Activated CD8-positive, alpha-beta memory T cell treated with anti-CD3 and anti-CD28 coated beads, Interleukin-2, amount 50 U/mL, for 24 hours (primary cell): ENCODE results near the gene C1RL.
"Not testable (repeated sequence)": the region's sequence is repeated elsewhere in the genome, so short reads cannot be mapped to it uniquely, and the experiment has no call there.

Source experiments
- DNase-seq: peaks from one replicate; pipeline ENCODE4 v3.0.0-alpha.2; 2020; ENCODE audit errors: extremely low read depth

C1RL gene

DNA sequence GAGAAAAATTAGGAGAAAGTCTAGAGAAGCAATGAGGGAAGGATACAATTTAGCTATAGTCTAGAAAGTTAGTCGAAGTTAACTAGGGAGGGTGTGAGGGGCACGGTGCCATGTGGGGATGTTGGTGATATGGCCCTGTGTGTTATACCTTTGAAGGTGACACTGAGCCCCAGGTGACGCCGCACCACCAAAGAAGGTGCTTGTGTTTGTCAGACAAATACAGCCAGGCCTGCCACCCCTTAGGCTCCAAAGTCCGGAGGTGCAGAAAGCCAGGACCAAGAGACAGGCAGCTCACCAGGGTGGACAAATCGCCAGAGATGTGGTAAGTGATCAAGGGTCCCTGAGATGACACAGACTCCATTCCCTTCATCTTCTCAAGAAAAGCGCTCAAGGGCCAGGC lies 47.4 kb downstream of the C1RL start:
- no peak for DNase-seq

DNA sequence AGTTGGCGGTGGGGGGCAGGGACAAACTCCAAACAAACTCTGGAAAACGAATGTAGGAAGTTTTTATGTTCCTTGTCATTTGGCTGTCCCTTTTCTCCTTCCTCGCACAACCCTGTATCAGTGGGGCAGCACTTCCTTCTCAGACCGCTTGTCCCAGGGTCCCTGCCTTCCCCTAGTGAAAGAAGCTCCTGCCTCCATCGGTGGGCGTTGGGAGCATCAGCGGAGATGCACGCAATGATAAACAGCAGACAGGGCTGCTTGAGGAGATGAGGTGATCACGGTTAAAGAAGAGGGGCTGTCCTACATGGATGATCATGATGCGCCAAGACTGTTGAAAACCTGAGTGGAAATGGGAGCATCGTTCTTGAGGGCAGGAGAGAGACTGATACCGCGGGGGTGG lies 47.9 kb downstream of the C1RL start:
- DNase-seq, result no peak

DNA sequence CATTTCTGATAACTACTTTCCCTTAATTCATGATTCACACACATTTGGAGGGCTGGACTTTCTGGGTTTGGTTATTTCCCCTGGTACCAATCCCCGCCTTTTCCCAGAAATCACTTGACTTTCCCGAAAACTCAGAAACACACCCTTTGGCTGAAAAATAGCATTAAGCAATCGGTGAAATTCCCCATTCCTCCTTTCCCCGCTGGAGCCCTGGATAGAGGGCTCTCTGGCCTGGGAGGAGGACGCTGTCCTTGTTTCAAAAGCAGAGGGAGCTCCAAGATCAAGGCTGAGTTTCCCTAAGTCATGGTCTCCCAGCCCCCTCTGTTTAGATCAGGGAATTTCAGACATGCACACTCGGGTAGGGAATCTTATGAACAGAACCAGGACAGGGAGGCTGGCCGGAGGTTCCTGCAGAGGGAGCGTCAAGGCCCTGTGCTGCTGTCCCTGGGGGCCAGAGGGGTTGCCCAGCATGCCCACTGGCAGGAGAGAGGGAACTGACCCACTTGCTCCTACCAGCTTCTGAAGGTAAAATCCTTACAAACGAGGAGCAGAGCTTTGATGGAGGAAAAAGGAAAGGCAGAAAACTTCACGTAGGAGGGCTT lies 48.6 kb downstream of the C1RL start, which contains the start of gene C1S:
TSS of gene C1S (plus strand) at position 366 of the 602 bp plus-strand sequence. CDS start 1,195 bp downstream, outside the sequence.
- no peak for DNase-seq

DNA sequence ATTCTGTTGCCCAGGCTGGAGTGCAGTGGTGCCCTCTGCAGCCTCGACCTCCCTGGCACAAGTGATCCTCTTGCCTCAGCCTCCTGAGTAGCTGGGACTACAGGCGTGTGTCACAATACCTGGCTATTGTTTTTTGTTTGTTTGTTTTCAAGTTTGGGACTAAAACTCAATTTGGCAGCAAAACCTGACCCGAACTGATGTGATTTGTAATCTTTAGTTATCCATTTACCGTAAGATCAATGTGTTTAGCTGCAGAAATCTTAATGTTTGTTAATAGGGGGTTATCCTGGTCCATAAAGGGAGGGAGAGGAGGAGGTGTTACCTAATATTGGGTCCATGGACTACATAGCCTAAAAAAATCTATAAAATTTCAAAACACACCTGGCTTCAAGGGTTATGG lies 49.2 kb downstream of the C1RL start:
- DNase-seq, result no peak

DNA sequence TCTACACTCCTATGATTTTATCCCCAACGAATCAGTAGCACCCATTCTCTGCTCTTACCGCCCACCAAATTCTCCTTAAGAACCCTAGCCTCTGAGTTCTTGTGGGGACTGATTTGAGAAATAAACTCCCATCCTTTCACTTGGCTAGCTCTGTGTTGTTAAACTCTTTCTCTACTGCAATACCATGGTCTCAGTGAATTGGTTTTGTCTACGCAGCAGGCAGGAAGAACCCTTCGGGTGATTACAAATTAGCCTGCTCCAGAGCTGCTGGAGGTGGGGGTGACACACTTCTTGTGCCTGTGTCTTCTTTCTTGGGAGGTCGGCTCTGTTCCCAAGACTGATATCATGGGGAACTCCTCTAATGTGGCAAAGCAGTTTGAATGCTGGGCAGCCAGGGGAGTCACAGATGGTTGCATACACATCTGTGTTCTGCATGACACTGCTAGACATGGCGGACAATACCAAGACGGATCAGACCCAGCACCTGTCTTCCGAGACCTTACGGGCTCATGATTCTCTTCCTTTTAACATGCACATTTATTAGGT lies 50.1 kb downstream of the C1RL start:
- no peak for DNase-seq

DNA sequence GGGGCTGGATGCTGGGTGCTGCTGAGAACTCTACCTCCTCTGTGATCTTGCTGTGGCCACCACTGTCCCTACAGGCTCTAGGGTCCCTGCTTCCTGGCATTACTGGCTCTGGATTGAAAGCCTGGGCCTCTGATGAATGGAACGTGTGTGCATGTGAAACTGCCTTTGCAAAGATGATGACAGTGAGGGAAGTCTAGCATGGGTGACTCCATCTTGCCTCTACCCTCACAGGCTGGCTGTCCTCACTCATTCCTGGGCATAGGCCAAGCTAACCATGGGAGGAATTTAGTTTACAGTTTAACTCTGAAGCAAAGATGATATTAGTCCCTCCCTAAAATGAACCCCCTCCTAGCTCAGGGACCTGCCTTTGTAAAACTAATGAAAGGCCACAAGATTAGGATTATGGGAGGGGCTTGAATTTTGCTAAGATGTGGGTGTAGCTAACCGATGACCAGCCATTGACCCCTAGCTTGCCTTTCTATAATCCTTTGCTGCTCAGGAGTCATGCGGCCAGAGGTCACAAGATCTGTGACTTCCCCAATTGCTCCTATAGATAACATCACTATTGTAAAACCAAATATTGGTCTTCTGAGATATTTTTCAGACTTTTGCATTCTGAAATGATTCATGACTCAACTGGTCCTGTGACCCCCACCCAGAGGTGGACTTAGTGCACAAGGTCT lies 50.7 kb downstream of the C1RL start:
- no peak for DNase-seq

DNA sequence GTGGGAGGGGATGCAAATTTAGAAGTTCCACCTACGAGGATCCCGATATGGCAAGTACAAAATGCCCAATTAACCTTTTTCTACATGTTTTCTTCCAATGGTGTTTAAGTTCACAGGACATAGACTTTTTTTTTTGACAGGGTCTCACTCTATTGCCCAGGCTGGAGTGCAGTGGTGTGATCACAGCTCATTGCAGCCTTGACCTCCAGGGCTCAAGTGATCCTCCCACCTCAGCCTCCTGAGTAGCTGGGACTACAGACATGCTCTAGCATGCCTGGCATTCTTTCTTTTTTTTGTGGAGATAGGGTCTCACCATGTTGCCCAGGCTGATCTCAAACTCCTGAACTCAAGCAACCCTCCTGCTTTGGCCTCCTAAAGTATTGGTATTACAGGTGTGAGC lies 53.3 kb downstream of the C1RL start:
- not testable (repeated sequence) for DNase-seq

DNA sequence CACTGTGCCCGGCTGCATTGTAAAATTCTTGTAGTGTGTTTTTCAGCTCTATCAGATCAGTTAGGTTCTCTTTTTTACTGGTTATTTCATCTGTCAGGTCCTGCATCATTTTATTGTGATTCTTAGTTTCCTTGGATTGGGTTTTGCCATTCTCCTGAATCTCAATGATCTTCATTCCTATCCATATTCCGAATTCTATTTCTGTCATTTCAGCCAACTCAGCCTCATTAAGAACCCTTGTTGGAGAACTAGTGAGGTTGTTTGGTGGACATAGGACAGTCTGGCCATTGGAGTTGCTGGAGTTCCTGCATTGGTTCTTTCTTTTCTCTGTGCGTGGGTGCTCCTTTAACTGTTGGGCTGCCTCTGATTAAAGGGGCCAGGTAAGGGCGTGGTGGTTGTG lies 54.1 kb downstream of the C1RL start:
- no peak for DNase-seq

DNA sequence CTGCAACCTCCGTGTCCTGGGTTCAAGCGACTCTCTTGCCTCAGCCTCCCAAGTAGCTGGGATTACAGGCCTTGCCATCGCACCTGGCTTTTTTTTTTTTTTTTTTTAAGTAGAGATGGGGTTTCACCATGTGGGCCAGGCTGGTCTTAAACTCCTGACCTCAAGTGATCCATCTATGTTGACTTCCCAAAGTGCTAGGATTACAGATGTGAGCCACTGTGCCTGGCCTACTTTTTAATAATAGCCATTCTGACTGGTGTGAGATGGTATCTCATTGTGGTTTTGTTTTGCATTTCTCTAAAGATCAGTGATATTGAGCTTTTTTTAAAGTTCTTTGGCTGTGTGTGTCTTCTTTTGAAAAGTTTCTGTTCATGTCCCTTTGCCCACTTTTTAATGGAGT lies 59.0 kb downstream of the C1RL start:
- not testable (repeated sequence) for DNase-seq

DNA sequence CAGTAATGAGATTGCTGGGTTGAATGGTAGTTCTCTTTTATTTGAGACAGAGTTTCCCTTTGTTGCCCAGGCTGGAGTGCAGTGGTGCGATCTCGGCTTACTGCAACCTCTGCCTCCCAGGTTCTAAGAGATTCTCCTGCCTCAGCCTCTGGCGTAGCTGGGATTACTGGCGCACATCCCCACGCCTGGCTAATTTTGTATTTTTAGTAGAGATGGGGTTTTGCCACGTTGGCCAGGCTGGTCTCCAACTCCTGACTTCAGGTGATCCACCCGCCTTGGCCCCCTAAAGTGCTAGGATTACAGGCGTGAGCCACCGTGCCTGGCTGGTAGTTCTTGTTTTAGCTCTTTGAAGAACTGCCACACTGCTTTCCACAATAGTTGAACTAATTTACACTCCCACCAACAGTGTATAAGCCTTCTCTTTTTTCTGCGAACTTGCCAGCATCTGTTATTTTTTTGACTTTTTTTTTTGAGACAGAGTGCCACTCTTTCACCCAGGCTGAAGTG lies 59.5 kb downstream of the C1RL start:
- not testable (repeated sequence) for DNase-seq

DNA sequence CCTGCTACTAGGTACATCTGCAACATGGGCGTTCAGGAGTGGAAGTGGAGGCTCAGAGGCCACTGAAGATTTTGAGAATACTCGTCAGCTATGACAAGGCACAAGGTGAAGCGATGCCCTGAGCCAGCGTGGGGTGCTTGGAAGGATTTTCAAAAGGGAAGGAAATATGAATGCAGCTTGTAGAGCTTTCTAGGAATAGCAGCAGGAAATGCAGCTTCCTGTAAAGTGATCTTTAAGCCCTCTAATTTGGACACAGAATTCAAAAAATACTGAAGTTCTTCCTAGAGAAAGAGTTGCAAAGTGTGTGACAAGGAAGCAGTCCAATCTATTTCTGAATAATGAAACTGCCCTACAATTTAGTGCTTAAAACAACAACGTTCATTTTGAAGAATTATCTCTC lies 61.7 kb downstream of the C1RL start:
- DNase-seq, result no peak

DNA sequence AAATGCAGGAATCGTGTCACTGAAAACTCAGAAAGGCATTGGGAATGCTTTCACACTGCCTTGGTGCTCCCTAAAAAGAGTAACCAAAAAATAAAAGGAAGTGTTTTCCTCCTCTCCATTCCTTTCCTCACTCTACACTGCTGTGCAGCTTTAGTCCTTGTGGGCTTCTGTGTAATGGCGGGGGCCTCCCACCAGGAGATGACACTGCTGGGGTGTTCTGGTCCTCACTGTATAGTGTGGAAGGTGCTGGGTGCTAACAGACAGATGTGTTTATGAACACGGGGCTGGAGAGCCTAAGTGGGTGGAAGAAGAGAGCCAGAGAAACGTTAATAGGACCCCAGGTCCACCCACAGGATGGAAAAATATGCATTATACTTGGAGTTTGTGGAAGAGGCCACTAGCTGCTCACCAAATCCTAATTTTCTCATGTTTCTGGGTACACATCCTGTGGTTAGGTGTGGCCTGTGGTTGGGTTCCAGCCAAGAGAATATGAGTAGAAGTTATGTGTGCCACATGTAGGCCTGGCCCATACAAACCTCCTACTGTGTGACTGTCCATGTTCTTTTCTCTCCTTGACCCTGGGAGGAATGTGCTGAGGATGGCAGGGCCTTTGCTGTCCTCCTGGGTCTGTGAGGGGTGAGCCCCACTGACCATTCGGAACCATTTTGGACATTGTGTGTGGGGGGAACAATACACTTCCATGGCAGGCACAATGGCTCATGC lies 62.5 kb downstream of the C1RL start:
- DNase-seq, result no peak

DNA sequence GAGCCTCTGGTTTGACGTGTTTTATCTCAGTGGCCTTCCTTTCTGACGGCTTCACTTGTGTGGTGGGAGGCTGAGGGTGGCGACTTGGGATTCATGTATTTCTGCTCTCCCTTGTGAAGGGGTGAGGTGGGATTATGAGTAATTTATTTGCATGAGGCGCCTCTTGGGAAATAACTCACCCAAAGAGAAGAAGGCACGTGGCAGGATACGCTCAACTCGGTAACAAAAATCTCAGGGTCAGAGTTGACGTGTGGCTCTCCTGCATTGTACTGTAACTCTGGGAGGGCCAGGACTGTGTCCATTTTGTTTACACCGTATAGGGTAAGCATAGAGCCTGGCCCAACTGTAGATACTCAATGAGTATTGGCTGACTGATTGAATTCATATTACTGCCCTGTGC lies 63.1 kb downstream of the C1RL start:
- no peak for DNase-seq
